Measurements from ENCODE around the gene MAP2K5.

DNA sequence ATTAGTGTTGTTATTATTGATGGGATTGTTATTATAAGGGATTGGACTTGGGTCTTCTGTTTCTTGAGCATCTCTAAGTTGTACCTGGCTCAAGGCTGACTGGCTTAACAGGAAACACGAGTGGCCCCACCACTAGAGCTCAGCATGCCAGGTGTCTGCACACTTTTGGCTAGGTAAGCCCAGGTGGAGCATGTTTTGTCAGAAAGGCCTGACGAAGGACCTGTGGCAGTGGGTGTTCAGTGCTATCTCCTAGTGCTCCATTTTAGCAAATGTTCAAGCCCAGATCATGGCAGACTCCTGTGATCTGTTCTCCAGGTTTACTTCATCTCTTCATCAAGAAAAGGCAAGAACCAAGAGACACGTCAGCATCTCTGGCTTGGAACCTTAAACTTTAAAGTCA lies 3.4 kb downstream of the MAP2K5 start:
- TF ChIP-seq, protein P1, sequence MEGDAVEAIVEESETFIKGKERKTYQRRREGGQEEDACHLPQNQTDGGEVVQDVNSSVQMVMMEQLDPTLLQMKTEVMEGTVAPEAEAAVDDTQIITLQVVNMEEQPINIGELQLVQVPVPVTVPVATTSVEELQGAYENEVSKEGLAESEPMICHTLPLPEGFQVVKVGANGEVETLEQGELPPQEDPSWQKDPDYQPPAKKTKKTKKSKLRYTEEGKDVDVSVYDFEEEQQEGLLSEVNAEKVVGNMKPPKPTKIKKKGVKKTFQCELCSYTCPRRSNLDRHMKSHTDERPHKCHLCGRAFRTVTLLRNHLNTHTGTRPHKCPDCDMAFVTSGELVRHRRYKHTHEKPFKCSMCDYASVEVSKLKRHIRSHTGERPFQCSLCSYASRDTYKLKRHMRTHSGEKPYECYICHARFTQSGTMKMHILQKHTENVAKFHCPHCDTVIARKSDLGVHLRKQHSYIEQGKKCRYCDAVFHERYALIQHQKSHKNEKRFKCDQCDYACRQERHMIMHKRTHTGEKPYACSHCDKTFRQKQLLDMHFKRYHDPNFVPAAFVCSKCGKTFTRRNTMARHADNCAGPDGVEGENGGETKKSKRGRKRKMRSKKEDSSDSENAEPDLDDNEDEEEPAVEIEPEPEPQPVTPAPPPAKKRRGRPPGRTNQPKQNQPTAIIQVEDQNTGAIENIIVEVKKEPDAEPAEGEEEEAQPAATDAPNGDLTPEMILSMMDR (IDR thresholded peaks at IDR 0.05): no peak
- TF ChIP-seq POLR2A (IDR thresholded peaks at IDR 0.05) (no peak), EP300 (IDR thresholded peaks at IDR 0.05) (no peak)

All from tibial nerve (tissue), 4 donors.